NCI-H1105 (cell line): ENCODE results near the gene DCLK1.
"Not testable (repeated sequence)": the region's sequence is repeated elsewhere in the genome, so short reads cannot be mapped to it uniquely, and the experiment has no call there.

Source experiments
- DNase-seq: peaks from one replicate; lab custom pipeline; 2025; lab: John Stamatoyannopoulos, UW

The DCLK1 gene

DNA sequence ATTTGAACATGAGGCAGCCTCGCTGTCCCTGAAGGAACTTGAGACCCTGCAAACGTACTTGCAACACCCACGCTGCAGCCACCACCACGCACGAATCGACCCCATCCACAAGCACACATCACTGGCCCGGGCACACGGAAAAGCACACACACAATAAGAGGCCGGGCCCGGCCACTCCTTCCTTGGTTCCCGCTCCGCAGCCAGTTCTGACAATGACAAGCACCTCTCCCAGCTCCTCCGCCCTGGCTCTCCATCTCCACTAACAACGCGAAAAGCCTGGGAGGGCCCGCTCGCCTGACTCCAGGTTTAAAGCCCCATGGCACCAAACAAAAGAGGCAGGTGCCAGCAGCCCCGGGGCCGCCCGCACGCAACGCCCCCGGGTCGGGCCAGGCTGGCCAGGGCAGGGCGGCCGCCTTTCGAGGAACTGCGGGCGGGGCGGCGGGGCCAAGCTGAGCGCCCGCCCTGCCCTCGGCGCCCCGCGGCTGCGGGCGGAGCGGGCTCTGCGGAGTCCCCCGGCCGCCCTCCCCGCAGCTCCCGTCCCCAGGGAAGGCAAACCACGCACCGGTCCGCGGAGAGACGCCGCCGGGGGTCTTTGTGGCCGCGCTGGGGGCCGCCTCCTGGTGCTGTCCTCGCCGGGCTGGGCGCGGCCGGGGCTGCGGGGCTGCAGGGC lies 495 bp downstream of the DCLK1 start:
- DNase-seq: peak; percentile 25

DNA sequence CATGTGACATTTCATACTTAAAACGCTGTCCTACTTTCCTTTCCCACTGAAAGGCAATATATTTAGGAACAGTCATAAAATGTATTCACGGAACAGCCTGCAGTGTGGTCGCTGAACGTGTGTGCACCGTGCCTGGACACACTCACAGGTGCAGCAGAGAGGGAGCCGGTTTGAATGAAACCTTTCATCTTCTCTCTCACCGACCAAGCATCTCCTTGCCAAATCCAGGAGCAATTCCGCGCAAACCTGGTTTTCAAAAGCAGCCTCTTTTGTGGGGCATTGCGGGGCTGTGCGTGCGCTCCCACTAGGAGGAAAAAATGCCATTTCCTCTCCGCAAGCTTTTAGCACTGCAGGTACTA lies 1.0 kb downstream of the DCLK1 start:
- DNase-seq: no peak

DNA sequence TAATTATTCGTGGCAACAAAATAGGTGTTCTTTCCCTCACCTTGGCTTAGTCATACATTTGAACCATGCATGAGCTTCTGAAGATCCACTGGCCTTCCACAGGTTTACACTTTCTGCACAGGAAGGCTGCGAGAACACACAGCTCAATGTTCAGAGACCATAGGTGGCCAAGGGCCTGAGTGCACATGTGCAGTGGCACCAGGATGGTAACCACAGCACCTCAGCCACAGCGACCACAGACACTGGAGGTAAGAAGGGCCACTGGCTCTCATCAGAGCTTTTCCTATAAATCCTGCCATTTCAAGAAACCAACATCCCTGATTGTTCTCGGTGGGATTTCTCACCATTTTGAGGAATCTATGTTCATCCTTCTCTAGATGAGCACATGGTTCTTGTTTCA lies 1.6 kb downstream of the DCLK1 start:
- DNase-seq: no peak

DNA sequence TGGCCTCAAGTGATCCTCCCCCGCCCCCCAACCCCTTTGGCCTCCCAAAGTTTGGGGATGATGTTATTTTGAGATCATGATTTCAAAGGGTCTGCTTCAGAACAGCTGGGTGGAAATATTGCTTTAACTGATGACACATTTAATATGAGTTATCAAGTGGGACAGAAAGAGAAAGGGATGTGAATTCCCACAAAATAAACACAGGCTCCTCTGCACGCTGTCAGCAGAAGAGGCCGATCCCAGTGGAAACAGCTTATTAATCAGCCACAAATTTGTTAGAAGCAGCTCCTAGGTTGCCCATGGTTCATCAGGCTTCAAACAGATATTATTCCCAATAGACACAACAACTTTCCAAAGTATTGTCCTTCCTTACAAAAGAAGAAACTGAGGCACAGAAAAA lies 4.7 kb downstream of the DCLK1 start:
- no peak for DNase-seq

DNA sequence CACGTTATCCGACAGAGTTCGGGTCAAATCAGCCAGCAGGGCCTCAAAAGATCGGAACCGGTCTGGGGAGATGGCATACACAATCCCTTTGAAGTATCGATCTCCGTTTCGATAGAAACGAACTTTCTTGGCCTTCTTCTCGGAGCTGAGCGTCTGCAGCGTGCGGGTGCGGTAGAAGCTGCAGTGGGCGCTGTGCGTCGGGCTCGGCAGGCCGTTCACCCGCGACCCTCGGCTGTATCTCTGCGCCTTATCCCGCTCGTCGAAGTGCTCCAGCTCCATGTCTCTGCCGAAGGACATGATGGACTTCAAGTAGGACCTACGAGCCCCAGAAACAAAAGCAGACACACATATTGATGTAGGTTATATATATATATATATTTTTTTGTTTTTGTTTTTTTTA lies 5.3 kb downstream of the DCLK1 start:
- no peak for DNase-seq

DNA sequence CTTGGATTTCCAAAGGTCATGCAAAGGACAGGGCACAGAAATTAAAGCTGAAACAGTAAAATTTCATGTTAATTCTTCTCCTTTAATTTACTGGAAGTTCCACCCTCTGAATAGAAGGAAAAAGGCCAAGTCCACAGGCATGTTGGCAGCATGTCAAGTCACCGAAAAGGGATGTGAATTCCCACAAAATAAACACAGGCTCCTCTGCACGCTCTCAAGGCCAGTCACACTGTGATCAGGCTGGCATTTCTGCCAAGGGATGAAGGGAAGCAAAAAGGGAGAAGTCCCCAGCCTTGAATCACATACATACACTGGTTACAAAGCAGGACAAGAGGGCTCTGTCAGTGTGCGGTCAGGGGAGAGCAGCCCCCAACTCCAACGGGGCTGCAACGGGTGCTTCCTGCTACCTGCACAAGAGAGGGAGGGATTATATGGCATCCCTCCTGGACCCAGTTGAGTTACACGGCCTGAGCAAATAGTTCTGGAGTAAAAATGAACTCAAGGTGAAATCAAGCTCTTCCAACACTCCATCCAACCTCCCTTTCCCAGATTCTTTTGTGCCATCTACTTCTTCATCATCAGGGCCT lies 6.9 kb downstream of the DCLK1 start:
- no peak for DNase-seq

GRCh38 chr13:36115306-36115705 lies 15.9 kb downstream of the DCLK1 start:
- no peak for DNase-seq

GRCh38 chr13:36114233-36114632 lies 16.9 kb downstream of the DCLK1 start:
- DNase-seq: no peak

DNA sequence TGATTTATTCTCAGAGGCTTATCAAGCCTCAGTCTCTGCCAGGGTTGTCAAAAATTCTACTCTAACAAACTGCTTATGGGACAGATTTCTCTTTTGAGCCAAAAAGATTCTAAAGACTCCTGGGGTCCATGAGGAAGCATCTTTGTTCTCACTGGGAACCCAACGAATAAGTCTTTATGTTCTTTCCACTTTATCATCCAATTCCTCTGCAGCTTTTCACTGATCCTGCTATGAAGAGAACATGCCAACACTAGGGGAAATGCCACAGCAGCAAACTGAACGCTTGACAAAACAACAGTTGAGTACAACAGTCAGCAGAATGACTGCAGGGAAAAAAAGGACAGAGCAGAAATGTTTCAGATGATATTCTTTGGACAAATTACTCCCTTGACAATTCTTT lies 22.2 kb downstream of the DCLK1 start:
- no peak for DNase-seq

- no peak for DNase-seq
Measured at GRCh38 chr13:36108342-36108741, 22.8 kb downstream of the DCLK1 start.

GRCh38 chr13:36107521-36107920 lies 23.7 kb downstream of the DCLK1 start:
- no peak for DNase-seq

DNA sequence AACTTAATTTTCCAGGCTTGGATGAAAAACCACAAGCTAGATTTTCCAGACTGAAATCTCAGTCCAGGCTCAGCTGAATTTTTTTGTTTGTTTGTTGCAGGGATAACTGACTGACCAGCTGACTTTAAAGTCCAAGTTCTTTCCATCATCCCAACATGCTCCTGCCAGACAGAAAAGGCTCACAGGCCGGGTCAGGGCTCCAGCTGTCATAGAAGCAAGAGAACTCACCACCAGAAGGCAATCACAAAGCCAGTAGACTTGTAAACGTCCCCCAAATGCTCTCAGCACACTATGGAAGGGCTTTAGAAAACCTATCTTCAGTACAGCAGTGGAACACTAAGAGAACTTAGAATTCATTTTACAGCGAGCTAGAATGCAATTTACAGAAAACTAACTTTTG lies 25.5 kb downstream of the DCLK1 start:
- DNase-seq: no peak

DNA sequence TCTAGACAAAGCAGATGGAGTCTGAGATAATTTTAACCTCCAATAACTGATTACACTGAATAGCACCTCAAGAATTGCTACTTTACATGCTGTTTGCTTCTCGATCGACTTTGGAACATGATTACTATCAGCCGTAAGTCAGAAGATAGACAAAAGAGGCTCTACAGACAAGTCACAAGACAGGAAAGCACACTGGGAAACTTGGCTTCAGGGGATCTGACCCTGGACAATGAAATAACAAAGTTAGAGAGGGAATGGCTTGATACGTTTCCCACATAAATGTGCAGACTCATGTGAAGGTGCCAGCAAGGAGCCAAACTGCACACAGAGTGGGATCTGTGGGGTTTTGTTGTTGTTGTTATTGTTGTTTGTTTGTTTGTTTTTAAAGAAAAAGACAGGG lies 28.5 kb downstream of the DCLK1 start:
- no peak for DNase-seq

DNA sequence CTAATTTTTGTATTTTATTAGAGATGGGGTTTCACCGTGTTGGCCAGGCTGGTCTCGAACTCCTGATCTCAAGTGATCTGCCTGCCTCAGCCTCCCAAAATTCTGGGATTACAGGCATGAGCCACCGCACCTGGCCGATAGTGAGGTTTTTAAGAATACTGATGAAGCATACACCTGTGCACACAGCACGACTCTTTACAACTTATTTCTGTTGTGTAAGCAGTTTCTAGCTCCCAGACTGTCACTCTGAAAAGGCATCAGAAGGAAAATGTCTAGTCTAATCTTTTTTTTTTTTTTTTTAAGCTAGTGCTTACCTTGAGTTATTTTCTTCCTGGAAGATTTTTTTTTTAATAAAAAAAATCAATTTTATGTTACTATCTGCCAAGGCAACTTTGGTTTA lies 29.3 kb downstream of the DCLK1 start:
- DNase-seq: not testable (repeated sequence)

GRCh38 chr13:36101157-36101556 lies 30.0 kb downstream of the DCLK1 start:
- no peak for DNase-seq

- no peak for DNase-seq
Measured at GRCh38 chr13:36098080-36098479, 33.1 kb downstream of the DCLK1 start.

GRCh38 chr13:36096461-36097416 lies 34.4 kb downstream of the DCLK1 start:
- DNase-seq: no peak

DNA sequence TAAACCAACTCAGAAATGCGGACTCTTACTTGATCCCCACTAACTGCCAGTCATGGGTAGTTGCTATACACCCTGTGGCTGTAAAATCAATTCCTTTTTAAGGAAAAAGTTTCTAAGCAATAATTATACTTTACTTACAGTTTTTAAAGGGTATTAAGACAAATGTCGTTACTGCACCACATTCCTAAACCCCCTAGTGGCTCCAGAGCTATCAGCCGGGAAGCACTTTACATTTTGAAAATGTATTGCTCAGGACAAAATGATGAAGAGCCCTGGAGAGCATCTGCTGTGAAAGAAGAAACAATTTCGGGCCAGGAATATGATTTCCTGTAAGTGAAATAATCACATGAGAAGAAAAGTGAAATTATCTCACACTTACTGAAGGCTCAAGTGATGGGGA lies 36.7 kb downstream of the DCLK1 start:
- no peak for DNase-seq

DNA sequence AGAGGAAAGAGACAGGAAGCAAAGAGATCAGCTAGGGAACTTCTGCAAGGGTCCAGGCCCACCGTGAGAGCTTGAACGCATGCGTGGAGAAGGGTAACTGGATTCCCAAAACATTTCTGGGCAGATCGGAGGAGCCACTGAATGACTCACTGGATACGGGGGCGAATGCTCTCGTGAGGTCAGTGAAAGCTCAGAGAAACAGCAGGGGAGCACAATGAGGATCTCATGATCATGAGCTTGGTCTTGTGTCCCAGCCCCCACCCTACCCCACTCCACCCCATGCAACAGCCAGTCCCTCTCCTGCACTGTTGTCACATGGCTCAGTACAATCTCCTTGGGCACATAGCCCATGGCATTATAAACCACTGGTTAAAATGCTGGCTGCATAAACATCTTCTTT lies 40.6 kb downstream of the DCLK1 start:
- DNase-seq: no peak

- DNase-seq: no peak
Measured at GRCh38 chr13:36089130-36089647, 42.0 kb downstream of the DCLK1 start.

- no peak for DNase-seq
Measured at GRCh38 chr13:36088463-36088862, 42.7 kb downstream of the DCLK1 start.

- no peak for DNase-seq
Measured at GRCh38 chr13:36088001-36088400, 43.2 kb downstream of the DCLK1 start.

GRCh38 chr13:36086117-36086516 lies 45.1 kb downstream of the DCLK1 start:
- no peak for DNase-seq
